HEK293 (cell line): Measurements from ENCODE around the gene MAP3K6.

Experiments
- GLIS1 ChIP-seq: fragments of 450-650 bp; formaldehyde crosslinking; IDR thresholded peaks from 2 replicates; pipeline ENCODE4 v1.5.1; 2016; ENCODE audit warnings: missing biosample characterization, missing genetic modification characterization
- HOXD13 ChIP-seq: sonication (generic); formaldehyde crosslinking; IDR thresholded peaks from 2 replicates; pipeline ENCODE4 v1.8.0; 2022; ENCODE audit warnings: missing genetic modification reagents, borderline replicate concordance
- KLF7 ChIP-seq: fragments of 450-650 bp; formaldehyde crosslinking; IDR thresholded peaks from 2 replicates; pipeline ENCODE4 v1.5.1; 2016; ENCODE audit warnings: missing biosample characterization, missing genetic modification characterization, borderline replicate concordance
- PRDM10 ChIP-seq: fragments of 450-650 bp; formaldehyde crosslinking; IDR thresholded peaks from 2 replicates; pipeline ENCODE4 v1.5.1; 2016; ENCODE audit warnings: missing biosample characterization, missing genetic modification characterization
- YY1 ChIP-seq: fragments of 450-650 bp; formaldehyde crosslinking; IDR thresholded peaks from 2 replicates; pipeline ENCODE4 v1.5.1; 2018; ENCODE audit warnings: missing biosample characterization, missing genetic modification characterization
- ZFP37 ChIP-seq: fragments of 450-650 bp; formaldehyde crosslinking; IDR thresholded peaks from 2 replicates; pipeline ENCODE4 v1.5.1; 2016; ENCODE audit warnings: missing biosample characterization, missing genetic modification characterization
- ZNF121 ChIP-seq: fragments of 450-650 bp; formaldehyde crosslinking; IDR thresholded peaks from 2 replicates; pipeline ENCODE4 v1.5.1; 2016; ENCODE audit warnings: missing biosample characterization, missing genetic modification characterization
- ZNF155 ChIP-seq: fragments of 450-650 bp; formaldehyde crosslinking; IDR thresholded peaks from 2 replicates; pipeline ENCODE4 v1.5.1; 2016; ENCODE audit warnings: missing biosample characterization, missing genetic modification characterization
- ZNF23 ChIP-seq: fragments of 450-650 bp; formaldehyde crosslinking; IDR thresholded peaks from 2 replicates; pipeline ENCODE4 v1.5.1; 2016; ENCODE audit warnings: missing biosample characterization, missing genetic modification characterization, borderline replicate concordance
- ZNF426 ChIP-seq: fragments of 450-650 bp; formaldehyde crosslinking; IDR thresholded peaks from 2 replicates; pipeline ENCODE4 v1.5.1; 2017; ENCODE audit warnings: missing biosample characterization, missing genetic modification characterization, mild to moderate bottlenecking, inconsistent platforms, moderate library complexity
- ZNF433 ChIP-seq: fragments of 450-650 bp; formaldehyde crosslinking; IDR thresholded peaks from 2 replicates; pipeline ENCODE4 v1.5.1; 2016; ENCODE audit warnings: missing biosample characterization, missing genetic modification characterization, low read depth
- ZNF501 ChIP-seq: fragments of 450-650 bp; formaldehyde crosslinking; IDR thresholded peaks from 2 replicates; pipeline ENCODE4 v1.5.1; 2016; ENCODE audit warnings: missing biosample characterization, missing genetic modification characterization
- ZNF544 ChIP-seq: fragments of 450-650 bp; formaldehyde crosslinking; IDR thresholded peaks from 2 replicates; pipeline ENCODE4 v1.5.0; 2017; ENCODE audit warnings: missing biosample characterization, missing genetic modification characterization
- ZNF549 ChIP-seq: fragments of 450-650 bp; IDR thresholded peaks from 2 replicates; pipeline ENCODE4 v1.5.1; 2018; ENCODE audit warnings: missing biosample characterization, missing genetic modification characterization, mild to moderate bottlenecking, inconsistent platforms, moderate library complexity
- ZNF670 ChIP-seq: fragments of 450-650 bp; formaldehyde crosslinking; IDR thresholded peaks from 2 replicates; pipeline ENCODE4 v1.5.1; 2016; ENCODE audit warnings: missing biosample characterization, missing genetic modification characterization, low read depth
- ZNF707 ChIP-seq: fragments of 450-650 bp; formaldehyde crosslinking; IDR thresholded peaks from 2 replicates; pipeline ENCODE4 v1.5.1; 2016; ENCODE audit warnings: missing biosample characterization, missing genetic modification characterization
- ZNF776 ChIP-seq: fragments of 450-650 bp; formaldehyde crosslinking; IDR thresholded peaks from 2 replicates; pipeline ENCODE4 v1.5.0; 2017; ENCODE audit warnings: missing biosample characterization, missing genetic modification characterization, borderline replicate concordance
- ZNF785 ChIP-seq: fragments of 450-650 bp; formaldehyde crosslinking; IDR thresholded peaks from 2 replicates; pipeline ENCODE4 v1.5.1; 2016; ENCODE audit warnings: missing biosample characterization, missing genetic modification characterization
- TF ChIP-seq, protein P1 (sequence below): fragments of 450-650 bp; formaldehyde crosslinking; IDR thresholded peaks from 2 replicates; pipeline ENCODE4 v1.5.1; 2016; ENCODE audit warnings: missing biosample characterization, missing genetic modification characterization
- TF ChIP-seq, protein P2 (sequence below): fragments of 450-650 bp; formaldehyde crosslinking; IDR thresholded peaks from 2 replicates; pipeline ENCODE4 v1.5.1; 2016; ENCODE audit warnings: missing biosample characterization, missing genetic modification characterization
- TF ChIP-seq, protein P3 (sequence below): fragments of 450-650 bp; formaldehyde crosslinking; IDR thresholded peaks from 2 replicates; pipeline ENCODE4 v1.5.1; 2016; ENCODE audit warnings: missing biosample characterization, missing genetic modification characterization
- TF ChIP-seq, protein P4 (sequence below): sonication (generic); formaldehyde crosslinking; IDR thresholded peaks from 2 replicates; pipeline ENCODE4 v1.8.1; 2022; ENCODE audit warnings: mild to moderate bottlenecking, moderate library complexity, missing genetic modification reagents
- TF ChIP-seq, protein P5 (sequence below): fragments of 450-650 bp; formaldehyde crosslinking; IDR thresholded peaks from 2 replicates; pipeline ENCODE4 v1.5.1; 2016; ENCODE audit warnings: missing biosample characterization, missing genetic modification characterization, borderline replicate concordance

MAP3K6 gene

GRCh38 chr1:27321813-27322568 is 44.8 kb downstream of the MAP3K6 start, which contains the start of gene TMEM222 (continued):
- TF ChIP-seq, protein P1, sequence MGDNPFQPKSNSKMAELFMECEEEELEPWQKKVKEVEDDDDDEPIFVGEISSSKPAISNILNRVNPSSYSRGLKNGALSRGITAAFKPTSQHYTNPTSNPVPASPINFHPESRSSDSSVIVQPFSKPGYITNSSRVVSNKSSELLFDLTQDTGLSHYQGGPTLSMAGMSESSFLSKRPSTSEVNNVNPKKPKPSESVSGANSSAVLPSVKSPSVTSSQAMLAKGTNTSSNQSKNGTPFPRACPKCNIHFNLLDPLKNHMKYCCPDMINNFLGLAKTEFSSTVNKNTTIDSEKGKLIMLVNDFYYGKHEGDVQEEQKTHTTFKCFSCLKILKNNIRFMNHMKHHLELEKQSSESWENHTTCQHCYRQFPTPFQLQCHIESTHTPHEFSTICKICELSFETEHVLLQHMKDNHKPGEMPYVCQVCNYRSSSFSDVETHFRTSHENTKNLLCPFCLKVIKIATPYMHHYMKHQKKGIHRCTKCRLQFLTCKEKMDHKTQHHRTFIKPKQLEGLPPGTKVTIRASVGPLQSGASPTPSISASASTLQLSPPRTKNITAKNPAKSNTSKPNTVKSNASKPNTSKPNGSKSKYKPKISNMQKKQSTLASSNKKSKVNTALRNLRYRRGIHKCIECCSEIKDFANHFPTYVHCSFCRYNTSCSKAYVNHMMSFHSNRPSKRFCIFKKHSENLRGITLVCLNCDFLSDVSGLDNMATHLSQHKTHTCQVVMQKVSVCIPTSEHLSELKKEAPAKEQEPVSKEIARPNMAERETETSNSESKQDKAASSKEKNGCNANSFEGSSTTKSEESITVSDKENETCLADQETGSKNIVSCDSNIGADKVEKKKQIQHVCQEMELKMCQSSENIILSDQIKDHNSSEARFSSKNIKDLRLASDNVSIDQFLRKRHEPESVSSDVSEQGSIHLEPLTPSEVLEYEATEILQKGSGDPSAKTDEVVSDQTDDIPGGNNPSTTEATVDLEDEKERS = 0 out of 2 replicates have a peak, but pooled peaks have one; percentile 34
- TF ChIP-seq, protein P2, sequence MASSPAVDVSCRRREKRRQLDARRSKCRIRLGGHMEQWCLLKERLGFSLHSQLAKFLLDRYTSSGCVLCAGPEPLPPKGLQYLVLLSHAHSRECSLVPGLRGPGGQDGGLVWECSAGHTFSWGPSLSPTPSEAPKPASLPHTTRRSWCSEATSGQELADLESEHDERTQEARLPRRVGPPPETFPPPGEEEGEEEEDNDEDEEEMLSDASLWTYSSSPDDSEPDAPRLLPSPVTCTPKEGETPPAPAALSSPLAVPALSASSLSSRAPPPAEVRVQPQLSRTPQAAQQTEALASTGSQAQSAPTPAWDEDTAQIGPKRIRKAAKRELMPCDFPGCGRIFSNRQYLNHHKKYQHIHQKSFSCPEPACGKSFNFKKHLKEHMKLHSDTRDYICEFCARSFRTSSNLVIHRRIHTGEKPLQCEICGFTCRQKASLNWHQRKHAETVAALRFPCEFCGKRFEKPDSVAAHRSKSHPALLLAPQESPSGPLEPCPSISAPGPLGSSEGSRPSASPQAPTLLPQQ (tag by site-specific recombination) = peak; percentile 97
- TF ChIP-seq KLF7 (tag by site-specific recombination) (peak; percentile 100), ZNF707 (tag by site-specific recombination) (no peak), ZNF785 (tag by site-specific recombination) (peak; percentile 85), ZNF670 (no peak), PRDM10 (peak; percentile 95), ZNF776 (tag by site-specific recombination) (no peak), ZNF155 (tag by site-specific recombination) (no peak), ZFP37 (tag by site-specific recombination) (peak; percentile 99), HOXD13 (no peak), ZNF121 (tag by site-specific recombination) (0 out of 2 replicates have a peak, but pooled peaks have one; percentile 6), ZNF426 (tag by site-specific recombination) (no peak), ZNF544 (tag by site-specific recombination) (no peak), YY1 (peak; percentile 97), GLIS1 (tag by site-specific recombination) (peak; percentile 50), ZNF501 (tag by site-specific recombination) (peak; percentile 99), ZNF23 (no peak), ZNF549 (no peak), ZNF433 (tag by site-specific recombination) (no peak)
- TF ChIP-seq, protein P3, sequence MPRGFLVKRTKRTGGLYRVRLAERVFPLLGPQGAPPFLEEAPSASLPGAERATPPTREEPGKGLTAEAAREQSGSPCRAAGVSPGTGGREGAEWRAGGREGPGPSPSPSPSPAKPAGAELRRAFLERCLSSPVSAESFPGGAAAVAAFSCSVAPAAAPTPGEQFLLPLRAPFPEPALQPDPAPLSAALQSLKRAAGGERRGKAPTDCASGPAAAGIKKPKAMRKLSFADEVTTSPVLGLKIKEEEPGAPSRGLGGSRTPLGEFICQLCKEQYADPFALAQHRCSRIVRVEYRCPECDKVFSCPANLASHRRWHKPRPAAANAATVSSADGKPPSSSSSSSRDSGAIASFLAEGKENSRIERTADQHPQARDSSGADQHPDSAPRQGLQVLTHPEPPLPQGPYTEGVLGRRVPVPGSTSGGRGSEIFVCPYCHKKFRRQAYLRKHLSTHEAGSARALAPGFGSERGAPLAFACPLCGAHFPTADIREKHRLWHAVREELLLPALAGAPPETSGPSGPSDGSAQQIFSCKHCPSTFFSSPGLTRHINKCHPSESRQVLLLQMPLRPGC (tag by site-specific recombination) = peak; percentile 96
- TF ChIP-seq, protein P4, sequence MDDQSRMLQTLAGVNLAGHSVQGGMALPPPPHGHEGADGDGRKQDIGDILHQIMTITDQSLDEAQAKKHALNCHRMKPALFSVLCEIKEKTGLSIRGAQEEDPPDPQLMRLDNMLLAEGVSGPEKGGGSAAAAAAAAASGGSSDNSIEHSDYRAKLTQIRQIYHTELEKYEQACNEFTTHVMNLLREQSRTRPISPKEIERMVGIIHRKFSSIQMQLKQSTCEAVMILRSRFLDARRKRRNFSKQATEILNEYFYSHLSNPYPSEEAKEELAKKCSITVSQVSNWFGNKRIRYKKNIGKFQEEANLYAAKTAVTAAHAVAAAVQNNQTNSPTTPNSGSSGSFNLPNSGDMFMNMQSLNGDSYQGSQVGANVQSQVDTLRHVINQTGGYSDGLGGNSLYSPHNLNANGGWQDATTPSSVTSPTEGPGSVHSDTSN = 0 out of 2 replicates have a peak, but pooled peaks have one; percentile 64
- TF ChIP-seq, protein P5, sequence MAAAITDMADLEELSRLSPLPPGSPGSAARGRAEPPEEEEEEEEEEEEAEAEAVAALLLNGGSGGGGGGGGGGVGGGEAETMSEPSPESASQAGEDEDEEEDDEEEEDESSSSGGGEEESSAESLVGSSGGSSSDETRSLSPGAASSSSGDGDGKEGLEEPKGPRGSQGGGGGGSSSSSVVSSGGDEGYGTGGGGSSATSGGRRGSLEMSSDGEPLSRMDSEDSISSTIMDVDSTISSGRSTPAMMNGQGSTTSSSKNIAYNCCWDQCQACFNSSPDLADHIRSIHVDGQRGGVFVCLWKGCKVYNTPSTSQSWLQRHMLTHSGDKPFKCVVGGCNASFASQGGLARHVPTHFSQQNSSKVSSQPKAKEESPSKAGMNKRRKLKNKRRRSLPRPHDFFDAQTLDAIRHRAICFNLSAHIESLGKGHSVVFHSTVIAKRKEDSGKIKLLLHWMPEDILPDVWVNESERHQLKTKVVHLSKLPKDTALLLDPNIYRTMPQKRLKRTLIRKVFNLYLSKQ (tag by site-specific recombination) = no peak
